HG03139 (cell line): ENCODE measurements around the gene SLC5A8.

ENCODE experiments used
- ATAC-seq: cut with Tn5 transposase; IDR thresholded peaks from one replicate; pipeline ENCODE4 v1.9.1; 2021; ENCODE audit not compliant: unreplicated experiment

Gene SLC5A8, protein sequence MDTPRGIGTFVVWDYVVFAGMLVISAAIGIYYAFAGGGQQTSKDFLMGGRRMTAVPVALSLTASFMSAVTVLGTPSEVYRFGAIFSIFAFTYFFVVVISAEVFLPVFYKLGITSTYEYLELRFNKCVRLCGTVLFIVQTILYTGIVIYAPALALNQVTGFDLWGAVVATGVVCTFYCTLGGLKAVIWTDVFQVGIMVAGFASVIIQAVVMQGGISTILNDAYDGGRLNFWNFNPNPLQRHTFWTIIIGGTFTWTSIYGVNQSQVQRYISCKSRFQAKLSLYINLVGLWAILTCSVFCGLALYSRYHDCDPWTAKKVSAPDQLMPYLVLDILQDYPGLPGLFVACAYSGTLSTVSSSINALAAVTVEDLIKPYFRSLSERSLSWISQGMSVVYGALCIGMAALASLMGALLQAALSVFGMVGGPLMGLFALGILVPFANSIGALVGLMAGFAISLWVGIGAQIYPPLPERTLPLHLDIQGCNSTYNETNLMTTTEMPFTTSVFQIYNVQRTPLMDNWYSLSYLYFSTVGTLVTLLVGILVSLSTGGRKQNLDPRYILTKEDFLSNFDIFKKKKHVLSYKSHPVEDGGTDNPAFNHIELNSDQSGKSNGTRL

DNA sequence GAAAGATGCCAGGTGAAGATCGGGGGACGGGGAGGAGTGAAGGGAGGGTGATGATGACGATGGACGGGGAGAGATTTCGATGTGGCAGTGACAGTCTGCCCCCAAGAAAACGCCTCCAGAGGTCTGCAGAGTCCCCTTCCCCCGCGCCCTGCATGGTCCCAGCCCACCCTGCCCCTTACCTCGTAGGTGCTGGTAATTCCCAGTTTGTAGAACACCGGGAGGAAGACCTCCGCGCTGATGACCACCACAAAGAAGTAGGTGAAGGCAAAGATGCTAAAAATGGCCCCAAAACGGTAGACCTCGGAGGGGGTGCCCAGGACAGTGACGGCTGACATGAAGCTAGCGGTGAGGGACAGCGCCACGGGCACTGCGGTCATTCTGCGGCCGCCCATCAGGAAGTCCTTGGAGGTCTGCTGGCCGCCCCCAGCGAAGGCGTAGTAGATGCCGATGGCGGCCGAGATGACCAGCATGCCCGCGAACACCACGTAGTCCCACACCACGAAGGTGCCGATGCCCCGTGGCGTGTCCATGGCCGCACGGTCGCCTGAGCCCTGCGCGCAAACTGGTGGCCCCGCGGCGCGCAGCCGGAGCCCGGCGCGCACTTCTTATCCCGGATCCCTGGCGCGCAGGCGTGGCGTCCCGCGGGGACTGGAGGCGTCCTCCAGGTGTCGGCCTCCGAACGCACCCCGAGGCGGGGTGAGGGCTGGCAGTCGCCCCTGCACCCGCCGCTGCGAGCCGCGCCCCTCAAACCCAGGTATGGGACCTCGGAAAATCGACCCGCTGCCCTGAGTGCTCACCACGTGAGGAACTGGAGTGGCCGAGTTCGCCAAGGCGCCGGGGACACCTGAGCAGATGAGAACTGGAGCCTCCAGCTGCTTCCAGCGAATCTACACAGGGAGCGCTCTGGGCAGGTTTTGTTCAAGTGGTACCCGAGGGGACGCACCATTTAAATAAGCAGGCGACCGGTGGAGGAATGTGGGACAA lies at the start of gene SLC5A8:
SLC5A8 (minus strand) TSS at position 920 of the 984 bp plus-strand sequence; CDS start at position 530, 390 bp downstream.
- no peak for ATAC-seq

DNA sequence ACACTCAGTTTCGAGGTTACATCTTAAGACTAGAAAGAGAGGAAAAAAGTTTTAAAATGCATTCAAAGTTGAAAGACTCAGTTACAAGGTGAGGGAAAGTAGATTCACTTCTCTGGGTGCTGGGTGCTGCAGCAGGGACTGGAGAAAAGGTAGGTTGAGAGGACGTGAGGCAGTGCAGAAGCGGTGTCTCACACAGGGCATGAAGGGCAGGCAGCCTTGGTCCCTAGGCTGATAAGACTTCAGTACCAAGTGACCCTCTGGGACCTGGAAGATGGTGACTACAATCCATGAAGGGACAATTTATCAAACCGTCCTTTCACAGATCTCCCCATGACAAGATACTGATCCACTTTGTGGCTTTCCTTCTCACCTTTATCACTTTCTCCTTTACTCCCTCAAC lies 47.3 kb upstream of the SLC5A8 start:
- no peak for ATAC-seq

DNA sequence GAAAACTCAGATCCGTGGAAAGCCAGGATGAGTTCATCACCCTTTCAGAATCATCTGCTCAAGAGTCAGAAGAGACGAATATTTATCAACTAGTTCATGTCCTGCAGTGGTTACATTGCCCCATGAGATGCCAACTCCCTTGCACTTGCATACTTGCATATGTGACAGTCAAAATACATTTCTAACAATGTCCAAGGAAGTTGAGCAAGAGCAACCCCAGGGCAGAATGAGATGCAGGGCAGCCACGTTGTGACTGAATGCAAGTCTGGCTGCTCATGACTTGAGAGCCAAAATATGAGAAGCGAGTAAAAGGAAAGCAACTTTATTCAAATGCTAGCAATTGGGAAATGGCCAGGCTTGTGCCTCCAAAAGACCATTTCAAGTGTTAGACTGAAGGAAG lies 46.2 kb upstream of the SLC5A8 start:
- ATAC-seq: no peak

DNA sequence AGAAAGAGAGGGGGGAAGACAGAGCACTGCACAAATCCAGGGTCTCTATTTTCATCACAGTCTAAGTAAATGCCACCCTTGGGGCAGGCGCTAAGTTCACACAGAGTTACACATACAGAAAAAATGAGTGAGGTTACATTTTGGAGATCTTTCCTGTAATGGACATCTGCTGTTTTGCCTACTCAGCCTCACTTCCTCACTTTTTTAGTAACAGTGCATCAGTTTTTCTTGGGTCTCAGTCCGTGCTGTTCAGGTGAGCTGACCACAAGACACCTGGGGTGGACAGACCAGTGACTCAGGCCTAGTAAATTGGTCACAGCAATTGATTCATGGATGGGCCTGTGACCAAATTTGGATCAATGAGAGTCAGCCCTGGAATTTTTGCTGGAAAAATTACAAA lies 33.6 kb upstream of the SLC5A8 start:
- no peak for ATAC-seq

DNA sequence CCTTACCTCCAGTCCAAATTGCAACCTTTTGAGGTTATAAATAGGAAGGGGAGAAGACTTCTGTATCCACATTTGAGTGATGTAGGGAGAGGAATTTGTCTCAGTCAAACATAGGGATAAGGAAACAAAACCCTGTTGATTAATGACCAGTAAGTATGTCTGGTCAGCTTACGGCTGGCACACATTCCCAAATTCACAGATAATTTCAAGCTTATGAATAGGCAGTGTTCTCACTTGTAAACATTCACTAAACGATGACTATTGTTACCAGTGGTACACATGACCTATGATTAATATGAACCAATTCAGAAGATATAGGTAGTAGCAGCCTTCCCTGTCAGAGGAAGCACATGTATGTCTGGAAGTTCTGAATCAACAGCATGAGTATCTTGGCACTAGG lies 33.0 kb upstream of the SLC5A8 start:
- ATAC-seq: no peak

DNA sequence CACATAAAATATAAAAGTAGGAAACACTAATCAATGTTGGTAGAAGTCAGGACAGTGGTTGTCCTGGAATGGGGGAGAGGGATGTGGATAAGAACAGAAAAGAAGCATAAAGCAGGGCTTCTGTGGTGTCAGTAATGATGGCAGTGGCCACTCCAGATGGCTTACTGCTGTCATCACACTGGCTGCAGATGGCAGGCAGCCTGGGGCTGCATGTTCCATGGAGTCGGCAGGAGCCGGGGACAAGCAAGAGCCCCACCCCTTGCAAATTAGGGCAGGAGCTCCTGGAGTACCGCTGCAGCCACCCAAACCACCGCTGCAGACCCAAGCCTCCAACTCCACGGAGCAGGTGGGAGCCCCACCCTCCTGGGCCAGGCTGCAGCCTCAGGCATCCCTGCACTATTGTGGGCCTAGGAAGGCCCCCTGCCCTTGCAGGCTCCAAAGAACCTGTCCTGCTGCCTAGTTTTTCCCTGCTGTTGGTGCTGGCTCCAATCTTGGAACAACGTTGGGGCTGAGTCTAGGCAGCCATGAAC lies 28.8 kb upstream of the SLC5A8 start:
- ATAC-seq: no peak

DNA sequence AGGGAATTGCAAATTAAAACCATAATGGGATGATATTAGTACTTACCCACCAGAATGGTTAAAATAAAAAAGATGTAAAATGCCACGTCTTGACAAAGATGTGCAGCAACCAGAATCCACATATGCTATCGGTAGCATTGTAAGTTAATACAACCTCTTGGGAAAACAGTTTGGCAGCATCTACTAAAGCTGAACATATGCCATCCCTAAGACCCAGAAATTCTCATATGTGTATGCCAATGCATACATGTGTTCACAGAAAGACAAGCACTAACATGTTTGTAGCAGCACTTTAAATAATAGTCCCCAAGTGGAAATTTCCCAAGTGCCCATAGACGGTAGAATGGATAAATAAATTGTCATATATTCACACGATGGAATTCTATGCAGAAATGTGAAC lies 28.3 kb upstream of the SLC5A8 start:
- no peak for ATAC-seq

DNA sequence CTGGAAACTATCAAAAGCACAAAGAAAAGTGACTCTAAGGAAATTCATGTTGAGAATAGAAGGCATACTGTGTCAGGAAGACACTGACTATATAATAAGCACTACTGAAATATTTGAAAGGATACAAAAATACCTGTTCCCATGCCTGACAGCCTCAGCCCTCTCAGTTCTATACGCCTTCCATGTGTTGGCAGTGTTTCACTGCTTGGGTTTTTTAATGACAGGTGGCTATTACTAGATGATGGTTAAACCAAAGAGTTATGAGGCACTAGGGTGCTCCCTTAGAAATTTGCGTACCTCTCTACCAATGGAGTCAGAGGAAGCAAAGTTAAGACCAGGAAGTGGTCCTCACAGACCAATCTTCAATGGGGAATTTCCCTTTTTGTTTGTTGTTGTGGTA lies 25.6 kb upstream of the SLC5A8 start:
- no peak for ATAC-seq

DNA sequence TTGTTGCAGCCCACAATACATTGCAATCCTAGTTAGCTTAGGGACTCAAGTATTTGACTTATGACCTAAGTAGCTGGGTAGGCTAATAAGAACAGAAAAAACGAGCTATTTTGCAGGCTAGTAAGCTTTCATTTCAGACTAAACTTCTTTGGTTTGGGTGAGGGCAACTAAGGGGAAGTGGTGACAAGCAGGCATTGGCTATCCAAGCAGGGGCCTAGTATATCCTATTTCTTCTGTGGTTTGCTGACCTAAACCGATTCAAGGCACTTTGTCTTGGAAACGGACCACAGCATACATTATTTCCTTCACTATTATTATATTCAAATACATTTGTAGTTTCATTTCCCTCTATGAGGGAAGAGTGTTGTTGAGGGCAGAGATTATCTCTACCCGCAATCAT lies 21.6 kb upstream of the SLC5A8 start:
- no peak for ATAC-seq

DNA sequence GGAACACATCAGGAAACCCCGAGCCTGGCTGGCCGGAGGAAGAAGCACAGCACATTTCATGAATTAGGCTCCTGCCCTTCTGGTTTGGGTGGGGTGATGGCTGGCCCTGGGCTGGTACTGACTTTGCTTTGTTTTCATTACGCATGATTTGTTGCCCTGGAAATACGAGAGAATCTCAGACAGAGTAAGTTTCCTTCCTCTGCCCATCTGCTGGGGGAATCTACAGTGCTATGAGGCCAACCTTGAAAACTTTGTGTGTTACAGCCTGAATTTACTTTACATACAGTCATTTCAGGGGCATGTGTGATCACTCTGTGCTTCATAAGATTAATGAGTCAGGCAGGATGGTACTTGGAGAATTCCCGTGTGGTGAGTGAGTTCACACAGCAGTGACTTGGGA lies 20.5 kb upstream of the SLC5A8 start:
- ATAC-seq: no peak

DNA sequence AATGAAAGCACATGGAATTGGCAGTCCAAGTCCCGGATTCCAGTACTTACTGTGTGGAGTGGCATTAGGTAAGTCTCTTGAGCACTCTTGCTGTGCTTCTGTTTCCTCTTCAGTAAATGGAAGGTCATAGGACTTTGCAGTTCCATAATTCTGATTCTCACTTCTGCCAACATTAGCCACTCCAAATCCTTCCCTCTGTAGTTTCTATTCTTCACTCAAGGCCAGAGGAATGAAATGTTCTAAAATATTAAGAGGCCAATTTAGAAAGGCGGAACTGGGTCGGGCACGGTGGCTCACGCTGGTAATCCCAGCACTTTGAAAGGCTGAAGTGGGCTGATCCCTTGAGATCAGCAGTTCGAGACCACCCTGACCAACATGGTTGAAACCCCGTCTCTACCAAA lies 19.8 kb upstream of the SLC5A8 start:
- no peak for ATAC-seq

DNA sequence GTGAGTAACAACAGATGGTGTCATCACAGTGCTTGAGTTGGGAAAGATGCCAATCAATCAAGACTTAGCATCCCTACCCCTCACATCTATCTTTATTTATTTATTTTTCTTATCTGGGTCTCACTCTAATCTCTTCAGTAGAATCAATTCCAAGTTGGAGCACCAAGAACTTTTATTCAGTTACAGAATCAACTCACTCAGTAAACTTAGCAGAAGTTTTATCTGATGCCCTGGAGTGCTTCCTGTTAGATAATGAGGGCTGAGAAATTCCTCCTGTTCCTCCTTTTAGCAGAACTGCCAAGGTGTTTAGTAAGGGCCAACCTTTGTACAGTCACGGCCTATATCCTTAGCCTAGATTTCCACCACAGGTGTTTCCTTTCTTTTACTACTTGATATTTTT lies 11.3 kb upstream of the SLC5A8 start:
- no peak for ATAC-seq

DNA sequence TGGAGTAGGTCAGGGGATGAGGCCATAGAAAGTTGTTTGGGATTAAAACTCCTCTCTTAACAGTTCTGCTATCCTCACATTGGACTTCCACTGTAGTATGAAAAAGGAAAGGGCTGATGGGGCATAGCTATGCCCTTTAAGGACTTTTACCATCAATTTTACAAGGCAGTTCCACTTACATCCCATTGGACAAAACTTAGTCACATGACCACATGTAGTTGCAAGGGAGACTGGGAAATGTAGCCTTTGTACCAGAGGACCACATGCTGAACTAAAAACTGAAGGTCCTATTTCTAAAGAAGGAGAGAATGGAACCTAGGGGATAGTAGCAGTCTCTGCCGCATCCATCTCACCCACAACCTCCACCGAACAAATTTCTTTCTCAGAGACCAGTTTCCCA lies 6.8 kb upstream of the SLC5A8 start:
- ATAC-seq: no peak

DNA sequence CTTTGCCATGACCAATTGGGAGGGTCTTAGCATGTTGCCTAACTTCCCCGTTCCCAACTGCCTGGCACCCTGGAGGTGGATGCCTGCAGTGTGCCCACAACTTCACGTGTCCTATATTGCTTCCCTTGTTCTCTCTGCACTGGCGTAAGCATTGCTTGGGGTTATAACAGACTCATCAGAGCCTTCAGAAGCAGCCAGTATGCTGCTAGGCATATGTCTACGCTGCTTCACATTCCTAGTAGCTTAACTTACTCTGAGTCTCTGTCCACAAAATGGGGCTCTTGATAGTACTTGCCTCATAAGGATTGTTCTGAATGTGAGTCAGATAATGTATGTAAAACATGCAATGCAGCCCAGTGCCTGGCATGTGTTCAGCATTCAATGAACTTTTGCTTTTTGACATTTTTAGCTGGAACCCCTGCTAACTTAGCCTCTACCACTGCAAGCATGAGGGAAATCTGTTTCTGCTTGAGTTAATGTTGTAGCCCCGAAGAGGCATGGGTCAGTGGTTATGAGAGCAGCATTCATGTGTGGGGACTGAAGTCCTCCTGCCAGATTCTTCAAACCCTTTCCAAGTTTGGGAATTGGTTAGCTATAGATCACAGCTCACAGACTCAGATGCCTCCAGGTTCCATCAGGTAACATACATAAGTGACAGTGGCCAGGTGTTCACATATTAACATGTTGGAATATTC lies 2.8 kb downstream of the SLC5A8 start:
- ATAC-seq: no peak

DNA sequence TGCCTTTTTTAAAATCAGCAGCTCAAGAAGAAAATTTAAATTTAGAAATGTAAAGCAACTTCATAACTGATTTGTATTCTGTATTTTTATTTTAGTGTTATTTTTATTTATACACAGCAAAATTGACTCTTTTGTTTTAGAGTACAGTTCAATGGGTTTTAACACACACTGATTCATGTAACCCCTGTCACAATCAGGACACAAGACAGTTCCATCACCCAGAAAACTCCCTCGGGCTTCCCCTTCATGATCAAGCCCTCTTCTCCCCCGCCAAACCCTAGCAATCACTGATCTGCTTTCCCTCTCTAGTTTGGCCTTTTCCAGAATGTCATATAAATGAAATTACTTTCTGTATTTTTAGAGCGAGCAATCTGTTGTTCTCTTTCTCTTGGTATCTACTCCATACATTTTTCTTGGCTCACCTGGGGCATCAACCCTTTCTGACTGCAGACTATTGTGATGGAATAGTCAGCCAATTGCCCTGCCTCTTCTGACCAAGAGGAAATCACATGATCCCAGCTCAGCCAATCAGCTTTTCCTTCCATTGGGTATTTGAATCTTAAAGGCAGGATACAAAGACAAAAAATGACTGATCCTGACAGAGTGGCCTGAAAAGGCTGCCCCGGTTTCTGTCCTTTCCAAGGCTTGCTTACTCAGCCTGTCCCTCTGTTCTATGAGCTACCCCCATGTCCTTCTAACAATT lies 5.3 kb downstream of the SLC5A8 start:
- ATAC-seq: no peak

DNA sequence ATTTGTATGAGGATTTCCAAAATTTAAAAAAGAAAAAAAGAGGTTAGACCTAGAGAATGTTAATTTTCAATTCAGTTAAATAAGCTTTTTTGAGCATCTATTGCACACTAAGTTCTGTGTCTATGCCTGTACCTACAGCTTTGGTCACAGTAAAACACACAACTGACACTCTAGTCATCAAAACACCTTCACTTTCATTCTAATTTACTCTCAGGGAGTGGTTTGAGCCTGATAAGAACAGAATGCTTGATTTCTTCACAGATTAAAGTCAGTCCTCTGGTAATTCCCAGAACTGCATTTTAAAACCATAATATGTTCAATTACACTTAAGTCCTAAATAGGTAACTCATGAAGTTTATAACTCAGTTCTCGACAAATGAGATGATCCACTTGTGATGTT lies 9.2 kb downstream of the SLC5A8 start:
- ATAC-seq: no peak

DNA sequence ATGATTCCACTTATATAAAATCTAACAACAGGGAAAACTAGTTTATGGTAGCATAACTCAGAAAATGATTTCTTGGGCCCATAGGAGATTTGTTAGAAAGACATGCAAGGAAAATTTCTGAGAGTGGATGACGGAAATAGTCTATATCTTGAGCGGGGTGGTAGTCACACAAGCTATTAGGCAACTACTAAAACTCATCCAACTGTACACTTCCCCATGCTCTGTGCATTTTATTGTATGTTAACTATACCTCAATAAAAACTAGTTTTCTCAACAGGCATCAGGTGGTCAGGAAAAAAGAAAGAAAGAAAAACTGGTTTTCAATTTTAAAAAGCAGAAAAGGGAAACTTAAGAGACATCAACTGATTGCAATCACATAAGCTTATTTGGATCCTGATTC lies 9.9 kb downstream of the SLC5A8 start:
- no peak for ATAC-seq

DNA sequence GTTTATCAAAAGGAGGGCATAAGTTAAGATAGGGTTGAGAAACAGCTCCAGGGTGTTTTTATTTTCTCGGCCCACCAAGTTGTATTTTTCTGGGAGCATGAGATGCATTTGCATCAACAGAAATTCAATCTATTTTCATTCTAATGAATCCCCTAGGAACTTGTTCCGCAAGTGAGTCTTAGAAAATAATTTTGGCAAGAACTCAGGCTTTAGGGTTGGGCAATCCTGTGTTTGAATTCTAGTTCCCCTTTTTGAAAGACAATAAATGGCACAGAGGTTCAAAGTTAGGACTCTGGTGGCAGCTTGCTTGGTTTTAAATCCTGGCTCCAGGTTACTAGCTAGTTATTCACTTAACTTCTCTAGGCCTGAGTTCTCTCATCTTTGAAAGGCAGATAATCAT lies 23.7 kb downstream of the SLC5A8 start:
- ATAC-seq: no peak

DNA sequence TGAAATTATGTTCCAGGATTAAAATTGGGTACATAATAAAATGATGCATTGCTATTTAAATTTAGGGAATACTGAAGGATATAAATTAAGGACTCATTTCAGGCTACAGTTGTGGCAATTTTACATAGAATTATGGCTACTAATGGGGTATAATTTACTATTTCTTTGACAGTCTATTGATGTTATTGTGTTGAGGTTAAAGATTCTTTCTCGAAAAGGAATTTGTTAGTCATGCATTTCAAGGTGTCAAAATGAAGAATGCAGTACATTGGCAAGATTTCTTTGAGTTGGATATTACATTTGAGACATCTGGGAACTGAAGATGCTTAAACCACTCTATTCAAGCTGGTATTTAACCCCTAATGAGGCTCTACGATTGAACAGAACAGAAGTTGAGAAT lies 28.3 kb downstream of the SLC5A8 start:
- no peak for ATAC-seq

DNA sequence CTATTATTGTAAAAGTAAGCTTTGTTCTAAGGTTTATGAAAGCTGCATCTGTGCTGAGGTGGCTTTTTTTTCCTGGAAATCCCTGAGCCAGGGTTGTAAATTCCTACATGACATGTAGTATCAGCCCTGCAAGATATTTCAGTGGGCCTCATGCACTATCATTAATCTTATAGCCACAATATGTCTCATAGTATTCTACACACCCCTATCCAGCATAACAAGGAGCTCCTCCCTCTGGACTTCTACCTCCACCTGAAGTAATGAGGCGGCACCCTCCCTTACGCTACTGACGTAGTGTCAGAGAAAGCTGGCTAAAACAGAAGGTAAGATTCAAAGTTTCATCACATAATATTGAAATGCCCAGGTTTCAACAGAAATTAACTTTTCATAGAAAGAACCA lies 35.5 kb downstream of the SLC5A8 start:
- no peak for ATAC-seq
